ENCODE measurements around the gene SCN1A. TPM values are rescaled to one million over a fixed set of nuclear protein-coding genes. Genes with fewer than 3 reads are reported as not detected.

The SCN1A gene
- total RNA-seq, 2 experiments from 2014 or later = not detected

DNA sequence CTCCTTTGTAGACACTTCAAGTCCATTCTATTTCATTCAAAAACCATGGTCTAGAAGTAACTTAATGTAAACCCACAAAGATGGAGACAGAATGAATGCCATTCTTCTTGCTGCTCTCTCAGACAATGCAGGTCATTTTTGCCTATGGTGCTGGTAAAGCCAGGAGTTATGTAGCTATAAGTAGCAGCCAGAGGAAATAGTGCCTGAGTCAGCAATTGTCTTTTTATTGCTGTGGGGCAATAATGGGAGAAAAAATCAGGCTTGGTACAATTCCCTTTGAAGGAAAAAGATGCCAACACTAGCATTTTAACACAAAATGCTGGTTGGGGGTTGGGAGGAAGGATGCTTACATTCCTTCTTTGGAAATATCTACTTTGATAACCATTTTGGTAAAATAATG lies 43.5 kb downstream of the SCN1A start:
- Mint-ChIP-seq H3K27ac (no peak overlapping the region), H3K4me3 (no peak overlapping the region), H3K9me3 (no peaks in the 10 kb centered on the region), H3K4me1 (no peaks in the 10 kb centered on the region), H3K27me3 (peaks cover 4% of the 10 kb centered on the region), H3K36me3 (no peaks in the 10 kb centered on the region)
- ATAC-seq (ENCODE audit: low read depth) = no peak
- no peak for DNase-seq
- POLR2A ChIA-PET = no interaction called here

DNA sequence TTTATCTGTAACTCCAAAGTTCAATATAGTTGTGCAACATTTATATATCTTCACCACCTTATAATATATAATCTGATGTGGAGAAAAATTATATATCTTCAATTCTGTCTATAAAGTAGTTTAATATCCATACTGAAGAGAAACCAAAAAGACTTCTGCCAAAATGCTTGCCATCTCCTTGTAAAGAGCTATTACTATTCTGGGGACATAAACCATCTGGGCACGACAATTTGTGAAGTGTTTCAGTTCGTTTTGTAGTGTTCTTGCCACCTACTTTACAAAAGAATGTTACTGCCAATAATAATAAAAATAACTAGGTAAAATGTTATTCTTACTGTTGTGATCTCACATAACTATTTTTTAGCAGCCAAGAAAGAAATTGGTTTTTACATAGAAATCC lies 45.1 kb downstream of the SCN1A start:
- no peaks in the 10 kb centered on the region for H3K36me3 Mint-ChIP-seq
- no peak overlapping the region for H3K4me3 Mint-ChIP-seq
- ATAC-seq (ENCODE audit: low read depth) = no peak
- peaks cover 4% of the 10 kb centered on the region for H3K27me3 Mint-ChIP-seq
- no peaks in the 10 kb centered on the region for H3K4me1 Mint-ChIP-seq
- no peak overlapping the region for H3K27ac Mint-ChIP-seq
- DNase-seq = no peak
- POLR2A ChIA-PET = no interaction called here
- no peaks in the 10 kb centered on the region for H3K9me3 Mint-ChIP-seq

DNA sequence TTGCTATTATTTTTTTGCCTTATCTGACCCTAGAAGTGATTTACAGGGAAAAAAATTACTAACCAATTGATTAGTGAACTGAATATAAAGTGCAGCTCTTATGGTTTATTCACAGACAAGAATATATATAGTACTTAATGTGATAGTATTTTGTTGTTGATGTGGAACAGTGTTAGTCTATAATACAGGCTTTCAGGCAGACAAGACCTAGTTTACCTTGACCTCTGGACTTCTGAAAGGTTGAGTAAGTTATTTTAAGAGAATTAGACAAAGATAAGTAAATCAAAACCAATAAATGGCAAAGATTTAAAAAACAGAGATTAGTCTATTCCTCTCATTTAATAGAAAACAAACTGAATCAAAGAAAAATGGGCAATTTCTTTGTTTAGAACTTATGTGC lies 46.0 kb downstream of the SCN1A start:
- peaks cover 6% of the 10 kb centered on the region for H3K27me3 Mint-ChIP-seq
- H3K27ac Mint-ChIP-seq = no peak overlapping the region
- no peak overlapping the region for H3K4me3 Mint-ChIP-seq
- H3K9me3 Mint-ChIP-seq = no peaks in the 10 kb centered on the region
- H3K4me1 Mint-ChIP-seq = no peaks in the 10 kb centered on the region
- H3K36me3 Mint-ChIP-seq = no peaks in the 10 kb centered on the region
- POLR2A ChIA-PET = no interaction called here
- DNase-seq (no peak), ATAC-seq (ENCODE audit: low read depth) (no peak)

DNA sequence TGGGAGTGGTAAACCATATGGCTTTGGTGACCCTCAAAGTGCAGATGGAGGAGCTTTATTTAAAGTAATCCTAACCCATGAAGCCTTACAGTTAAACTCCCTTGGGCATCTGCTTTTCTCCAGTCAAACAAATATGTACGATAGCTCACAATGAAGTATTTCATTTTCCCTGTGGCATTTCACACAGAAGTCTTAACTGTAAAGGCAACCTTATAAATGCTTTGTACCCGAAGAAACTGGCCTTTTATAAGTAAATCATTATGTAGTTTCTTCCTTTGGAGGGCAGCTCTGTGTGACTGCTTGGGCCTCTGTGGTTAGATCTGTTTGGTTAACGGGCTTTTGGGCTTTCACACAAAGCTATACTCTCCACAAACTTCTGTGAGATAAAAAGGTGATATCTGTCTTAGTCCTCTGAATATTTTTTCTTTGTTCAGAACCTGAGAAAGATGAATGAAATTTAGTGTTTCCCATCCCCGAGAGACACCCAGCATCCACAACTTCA lies 46.6 kb downstream of the SCN1A start:
- peaks cover 8% of the 10 kb centered on the region for H3K27me3 Mint-ChIP-seq
- no peak overlapping the region for H3K27ac Mint-ChIP-seq
- no peaks in the 10 kb centered on the region for H3K36me3 Mint-ChIP-seq
- no peak overlapping the region for H3K4me3 Mint-ChIP-seq
- DNase-seq = no peak
- no peaks in the 10 kb centered on the region for H3K9me3 Mint-ChIP-seq
- H3K4me1 Mint-ChIP-seq = no peaks in the 10 kb centered on the region
- ATAC-seq (ENCODE audit: low read depth) = no peak
- POLR2A ChIA-PET = no interaction called here

DNA sequence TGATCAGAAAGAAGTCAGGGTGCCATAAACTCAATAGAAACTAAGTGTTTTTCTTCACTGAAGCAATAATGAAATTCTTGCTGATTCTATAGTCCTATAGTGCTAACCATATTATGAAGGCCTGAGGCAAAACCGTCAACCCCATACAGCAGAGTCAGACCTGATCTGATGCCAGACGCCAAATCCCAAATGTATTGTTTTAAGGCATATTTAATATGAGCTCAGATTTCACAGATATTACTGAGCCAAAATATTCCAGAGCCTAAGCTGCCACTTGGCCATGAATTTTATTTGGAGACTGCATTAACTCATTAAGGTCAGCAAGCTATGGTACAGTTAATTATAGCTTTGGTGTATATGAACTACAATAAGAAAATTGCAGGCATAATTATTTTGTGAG lies 53.4 kb downstream of the SCN1A start:
- Mint-ChIP-seq H3K27me3 (peaks cover 4% of the 10 kb centered on the region), H3K36me3 (no peaks in the 10 kb centered on the region), H3K4me3 (no peak overlapping the region), H3K4me1 (no peaks in the 10 kb centered on the region), H3K27ac (no peak overlapping the region), H3K9me3 (no peaks in the 10 kb centered on the region)
- POLR2A ChIA-PET = no interaction called here
- no peak for ATAC-seq (ENCODE audit: low read depth)
- DNase-seq = no peak

DNA sequence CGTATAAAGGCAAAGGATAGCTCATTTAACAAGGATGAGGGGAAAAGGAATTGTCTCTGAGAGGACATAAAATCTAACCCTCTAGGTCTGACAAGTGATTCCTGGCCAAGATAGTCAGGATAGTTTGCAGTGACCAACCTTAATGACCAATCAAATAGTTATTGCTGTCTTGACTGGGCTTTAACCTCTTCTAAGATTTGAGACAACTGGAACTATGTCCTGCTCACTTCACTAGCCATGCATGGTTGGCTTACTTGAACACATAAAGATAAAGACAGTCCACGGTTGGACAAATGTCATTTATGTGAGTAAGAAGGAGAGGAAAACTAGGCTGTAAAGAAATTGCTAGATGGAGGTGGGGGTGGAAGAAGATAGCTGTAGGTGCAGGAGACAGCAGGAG lies 53.8 kb downstream of the SCN1A start:
- no peak overlapping the region for H3K4me3 Mint-ChIP-seq
- POLR2A ChIA-PET = no interaction called here
- DNase-seq = no peak
- peaks cover 4% of the 10 kb centered on the region for H3K27me3 Mint-ChIP-seq
- no peaks in the 10 kb centered on the region for H3K36me3 Mint-ChIP-seq
- H3K9me3 Mint-ChIP-seq = no peaks in the 10 kb centered on the region
- no peak for ATAC-seq (ENCODE audit: low read depth)
- no peak overlapping the region for H3K27ac Mint-ChIP-seq
- H3K4me1 Mint-ChIP-seq = no peaks in the 10 kb centered on the region

DNA sequence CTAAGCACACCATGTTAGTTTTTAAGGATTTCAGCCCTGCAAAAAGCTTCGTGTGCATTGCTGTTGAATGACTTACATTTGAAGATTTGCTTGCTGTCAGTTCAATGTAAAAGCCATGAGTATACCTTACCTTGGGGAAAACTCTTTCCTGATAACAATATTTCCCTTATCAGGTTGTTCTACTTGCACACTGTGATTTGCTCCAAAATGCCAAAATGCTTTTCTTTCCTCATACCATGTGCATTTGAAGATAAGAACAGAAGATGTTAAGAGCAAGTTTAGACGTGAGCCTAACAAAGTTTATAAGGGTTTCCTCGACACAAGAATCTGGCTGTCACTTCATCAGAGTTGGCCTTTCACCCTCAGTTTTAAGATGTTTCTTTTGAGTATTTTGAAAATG lies 57.6 kb downstream of the SCN1A start:
- no peak overlapping the region for H3K4me3 Mint-ChIP-seq
- DNase-seq (no peak), ATAC-seq (ENCODE audit: low read depth) (no peak)
- no peaks in the 10 kb centered on the region for H3K4me1 Mint-ChIP-seq
- H3K27me3 Mint-ChIP-seq = peaks cover 10% of the 10 kb centered on the region
- no peaks in the 10 kb centered on the region for H3K36me3 Mint-ChIP-seq
- no peak overlapping the region for H3K27ac Mint-ChIP-seq
- H3K9me3 Mint-ChIP-seq = no peaks in the 10 kb centered on the region
- POLR2A ChIA-PET = no interaction called here

DNA sequence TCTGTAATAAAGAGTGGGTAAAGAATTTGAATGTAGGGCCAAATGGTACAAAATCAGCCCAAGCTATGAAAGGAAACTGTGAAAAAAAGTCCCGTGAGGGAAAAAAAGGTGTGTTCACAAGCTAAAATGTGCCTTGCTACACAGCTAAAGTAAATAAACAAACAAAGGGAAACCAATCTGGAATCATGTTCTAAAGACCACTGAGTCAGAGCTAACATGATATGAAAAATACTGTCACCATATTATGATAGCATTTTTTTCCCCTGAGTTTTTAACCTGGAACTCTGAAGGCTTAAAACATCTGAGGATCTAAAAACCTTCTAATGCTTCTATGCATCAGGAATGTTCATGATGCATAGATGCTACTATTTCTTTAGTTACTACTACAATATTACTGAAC lies 58.8 kb downstream of the SCN1A start:
- H3K4me3 Mint-ChIP-seq = no peak overlapping the region
- DNase-seq = no peak
- H3K9me3 Mint-ChIP-seq = no peaks in the 10 kb centered on the region

DNA sequence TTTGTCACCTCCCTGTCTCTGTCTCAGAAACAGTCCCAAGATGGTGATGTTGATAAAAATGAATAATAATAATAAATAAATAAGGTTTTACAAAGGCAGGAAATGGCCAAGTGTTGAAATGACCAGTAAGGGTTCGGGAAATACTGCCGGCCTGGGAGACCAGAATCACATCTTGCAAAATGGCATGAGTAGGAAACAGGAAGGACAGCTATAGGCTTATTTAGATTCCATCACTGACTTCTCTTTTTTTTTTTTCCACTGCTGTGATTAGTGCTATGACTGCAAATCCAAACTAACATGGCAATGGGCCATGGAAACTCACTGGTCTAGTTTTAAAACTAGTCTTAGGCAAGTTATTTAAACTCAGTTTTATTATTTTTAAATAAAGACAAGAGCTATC lies 60.6 kb downstream of the SCN1A start:
- POLR2A ChIA-PET = no interaction called here
- DNase-seq (no peak), ATAC-seq (ENCODE audit: low read depth) (no peak)
- no peaks in the 10 kb centered on the region for H3K4me1 Mint-ChIP-seq
- H3K27ac Mint-ChIP-seq = no peak overlapping the region
- H3K27me3 Mint-ChIP-seq = peaks cover 20% of the 10 kb centered on the region
- H3K36me3 Mint-ChIP-seq = no peaks in the 10 kb centered on the region
- no peak overlapping the region for H3K4me3 Mint-ChIP-seq
- no peaks in the 10 kb centered on the region for H3K9me3 Mint-ChIP-seq

More for the DNA sequence above, 58.8 kb downstream of the SCN1A start:
- H3K27ac Mint-ChIP-seq = no peak overlapping the region
- ATAC-seq (ENCODE audit: low read depth) = no peak
- H3K36me3 Mint-ChIP-seq = no peaks in the 10 kb centered on the region
- H3K4me1 Mint-ChIP-seq = no peaks in the 10 kb centered on the region
- POLR2A ChIA-PET = no interaction called here
- peaks cover 16% of the 10 kb centered on the region for H3K27me3 Mint-ChIP-seq

DNA sequence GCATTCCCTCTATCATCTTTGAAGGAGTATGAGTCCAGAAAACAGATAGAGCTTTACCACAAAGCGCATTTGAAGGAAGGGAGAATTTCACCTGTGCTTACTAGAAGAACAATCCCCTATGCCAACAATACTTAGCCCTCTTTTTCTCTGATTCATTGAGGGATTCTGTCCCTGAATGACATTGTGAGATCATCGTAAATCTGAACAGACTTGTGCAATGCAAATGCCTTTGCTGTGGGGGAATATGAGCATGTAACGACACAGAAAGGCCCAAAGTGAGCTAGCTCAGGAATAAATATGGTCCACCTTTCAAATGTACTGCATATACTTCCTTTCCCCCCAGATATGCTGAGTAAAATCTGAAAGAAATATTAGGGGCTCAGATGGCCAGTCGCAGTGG lies 67.6 kb downstream of the SCN1A start:
- Mint-ChIP-seq H3K4me1 (no peaks in the 10 kb centered on the region), H3K9me3 (no peaks in the 10 kb centered on the region), H3K27me3 (peaks cover 14% of the 10 kb centered on the region), H3K27ac (no peak overlapping the region), H3K36me3 (no peaks in the 10 kb centered on the region), H3K4me3 (no peak overlapping the region)
- no peak for DNase-seq
- ATAC-seq (ENCODE audit: low read depth) = no peak
- POLR2A ChIA-PET = no interaction called here

DNA sequence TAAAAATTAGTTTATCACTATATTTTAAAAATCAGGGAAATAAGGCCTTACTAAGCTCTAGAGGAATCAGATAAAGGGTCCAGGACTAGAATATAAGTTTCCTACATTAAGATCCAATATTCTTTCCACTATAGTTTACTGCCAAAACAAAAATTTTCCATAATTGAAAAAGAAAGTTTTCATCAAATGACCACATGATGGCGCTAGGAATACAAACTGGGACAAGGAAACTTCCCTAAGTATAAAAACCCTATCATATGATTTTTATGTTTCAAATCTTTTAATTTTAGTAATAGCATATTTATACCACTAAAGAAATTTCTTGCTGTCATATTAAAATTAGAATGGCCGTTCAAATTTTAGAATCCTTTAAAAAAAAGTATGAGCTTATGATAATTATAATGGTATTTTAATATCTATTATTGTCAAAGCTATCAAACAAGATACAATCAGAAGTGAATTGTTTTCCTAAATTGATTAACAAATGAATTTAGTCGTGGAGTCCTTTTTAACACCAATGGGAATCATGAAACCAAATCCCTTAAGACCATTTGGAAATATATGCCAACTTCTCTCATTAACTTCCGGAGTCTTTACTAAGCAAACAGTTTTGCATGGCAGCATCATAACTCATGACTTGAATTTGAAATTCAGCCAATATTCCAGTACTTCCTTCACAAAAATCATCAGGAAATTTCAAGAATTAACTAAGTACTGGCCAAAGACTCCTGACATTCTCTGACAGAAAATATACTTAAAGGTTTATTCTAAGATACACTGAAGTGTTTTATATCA lies 70.3 kb downstream of the SCN1A start:
- no peaks in the 10 kb centered on the region for H3K36me3 Mint-ChIP-seq
- no peaks in the 10 kb centered on the region for H3K4me1 Mint-ChIP-seq
- ATAC-seq (ENCODE audit: low read depth) (no peak), DNase-seq (no peak)
- POLR2A ChIA-PET = no interaction called here
- no peak overlapping the region for H3K4me3 Mint-ChIP-seq
- H3K27me3 Mint-ChIP-seq = peaks cover 7% of the 10 kb centered on the region
- H3K9me3 Mint-ChIP-seq = no peaks in the 10 kb centered on the region
- H3K27ac Mint-ChIP-seq = no peak overlapping the region

DNA sequence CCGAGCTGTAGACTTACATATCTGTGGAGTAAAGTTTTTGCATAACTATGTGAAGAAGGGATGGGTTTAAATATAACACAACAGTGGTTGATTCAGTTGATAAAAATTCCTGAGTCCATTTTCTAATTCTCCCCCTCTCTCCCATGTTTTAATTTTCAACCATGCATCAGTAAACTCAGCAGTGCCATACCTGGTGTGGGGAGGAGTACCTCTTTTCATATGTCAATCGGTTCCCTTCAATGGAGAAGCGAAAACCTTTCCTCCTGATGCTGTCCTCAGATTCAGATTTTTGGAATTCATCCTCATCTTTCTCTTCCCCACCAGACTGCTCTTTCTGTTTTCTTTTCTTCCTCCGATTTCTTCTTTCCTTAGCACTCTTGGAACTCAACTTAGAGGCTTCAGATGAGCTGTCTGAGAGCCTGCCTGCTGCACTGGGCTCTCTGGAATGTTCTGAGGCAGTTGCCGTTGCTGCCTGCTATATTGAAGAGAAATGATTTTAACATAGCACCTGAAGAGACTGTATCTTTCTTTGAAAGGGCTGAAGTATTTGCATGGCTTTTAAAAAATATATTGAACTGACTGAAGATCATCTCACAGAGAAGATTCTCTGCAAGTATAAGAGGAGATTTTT lies 82.9 kb downstream of the SCN1A start:
- Mint-ChIP-seq H3K4me1 (no peaks in the 10 kb centered on the region), H3K9me3 (no peaks in the 10 kb centered on the region)
- ATAC-seq (ENCODE audit: low read depth) = no peak

DNA sequence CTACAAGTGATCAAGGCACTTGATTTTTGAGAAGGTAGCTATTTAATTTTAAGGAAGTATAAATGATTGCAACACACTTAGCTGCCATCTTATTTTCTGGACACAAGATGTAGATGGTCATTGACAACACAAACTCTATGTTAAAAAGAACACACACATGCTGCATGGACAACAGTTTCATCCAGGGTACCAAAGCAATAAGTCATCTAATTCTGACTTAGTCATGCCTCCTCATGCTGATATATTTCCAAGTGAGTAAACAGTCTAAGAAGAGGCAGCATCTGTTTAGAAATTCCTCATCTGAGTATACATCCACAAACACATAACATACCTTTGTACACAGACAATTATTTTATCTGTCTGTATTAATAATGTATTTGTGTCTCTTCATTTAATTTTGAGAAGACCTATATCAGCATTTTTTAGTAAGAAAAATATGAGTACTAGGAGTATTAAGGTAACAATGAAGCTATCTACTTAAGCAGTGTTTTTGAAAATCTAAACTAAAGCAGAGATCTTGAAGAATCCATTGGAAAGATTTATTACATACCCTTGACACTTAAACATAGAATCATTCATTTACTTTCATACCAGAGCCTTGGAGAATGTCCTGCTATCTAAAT lies 84.9 kb downstream of the SCN1A start:
- Mint-ChIP-seq H3K4me3 (no peak overlapping the region), H3K9me3 (no peaks in the 10 kb centered on the region), H3K36me3 (no peaks in the 10 kb centered on the region), H3K27ac (no peak overlapping the region), H3K27me3 (peaks cover 10% of the 10 kb centered on the region), H3K4me1 (no peaks in the 10 kb centered on the region)
- ATAC-seq (ENCODE audit: low read depth) (no peak), DNase-seq (no peak)
- POLR2A ChIA-PET = no interaction called here

More for the DNA sequence above, 82.9 kb downstream of the SCN1A start:
- POLR2A ChIA-PET = no interaction called here
- peaks cover 9% of the 10 kb centered on the region for H3K27me3 Mint-ChIP-seq
- no peak overlapping the region for H3K4me3 Mint-ChIP-seq
- DNase-seq = no peak
- H3K27ac Mint-ChIP-seq = no peak overlapping the region
- no peaks in the 10 kb centered on the region for H3K36me3 Mint-ChIP-seq

DNA sequence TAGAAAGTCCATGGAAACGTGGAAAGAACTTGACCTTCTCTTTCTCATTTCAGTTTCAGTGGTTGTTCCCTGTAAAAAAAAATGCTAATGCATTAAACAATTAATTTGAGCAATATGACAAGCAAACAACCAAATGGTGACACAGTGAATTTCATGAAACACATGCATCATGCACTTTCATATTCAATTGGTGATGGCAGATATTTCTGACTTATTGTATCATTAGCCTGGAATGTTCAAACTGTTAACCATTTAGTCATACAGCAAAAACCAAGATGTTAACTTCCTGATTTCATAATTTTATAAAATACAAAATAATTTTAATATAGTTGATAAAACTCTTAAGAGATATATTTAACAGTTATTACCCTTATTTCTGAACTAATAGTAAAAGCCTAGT lies 85.5 kb downstream of the SCN1A start:
- DNase-seq (no peak), ATAC-seq (ENCODE audit: low read depth) (no peak)
- Mint-ChIP-seq H3K9me3 (no peaks in the 10 kb centered on the region), H3K27me3 (peaks cover 10% of the 10 kb centered on the region), H3K4me1 (no peaks in the 10 kb centered on the region), H3K27ac (no peak overlapping the region), H3K4me3 (no peak overlapping the region), H3K36me3 (no peaks in the 10 kb centered on the region)
- POLR2A ChIA-PET = no interaction called here
